NCI-H187 (cell line): ENCODE data around the gene CAMK1.

ENCODE experiments used
- DNase-seq, 2 experiments: peaks; one replicate each; lab custom pipeline; 2025; lab: John Stamatoyannopoulos, UW

Gene CAMK1

GRCh38 chr3:9710174-9710739 lies 59.5 kb downstream of the CAMK1 start:
- no peak for DNase-seq
